Fibroblast of skin of right biceps (primary cell): Measurements from ENCODE around the gene AGAP5.

Experiments used
- DNase-seq: peaks from one replicate; pipeline ENCODE4 v3.0.0-alpha.2; 2013

Gene AGAP5

DNA sequence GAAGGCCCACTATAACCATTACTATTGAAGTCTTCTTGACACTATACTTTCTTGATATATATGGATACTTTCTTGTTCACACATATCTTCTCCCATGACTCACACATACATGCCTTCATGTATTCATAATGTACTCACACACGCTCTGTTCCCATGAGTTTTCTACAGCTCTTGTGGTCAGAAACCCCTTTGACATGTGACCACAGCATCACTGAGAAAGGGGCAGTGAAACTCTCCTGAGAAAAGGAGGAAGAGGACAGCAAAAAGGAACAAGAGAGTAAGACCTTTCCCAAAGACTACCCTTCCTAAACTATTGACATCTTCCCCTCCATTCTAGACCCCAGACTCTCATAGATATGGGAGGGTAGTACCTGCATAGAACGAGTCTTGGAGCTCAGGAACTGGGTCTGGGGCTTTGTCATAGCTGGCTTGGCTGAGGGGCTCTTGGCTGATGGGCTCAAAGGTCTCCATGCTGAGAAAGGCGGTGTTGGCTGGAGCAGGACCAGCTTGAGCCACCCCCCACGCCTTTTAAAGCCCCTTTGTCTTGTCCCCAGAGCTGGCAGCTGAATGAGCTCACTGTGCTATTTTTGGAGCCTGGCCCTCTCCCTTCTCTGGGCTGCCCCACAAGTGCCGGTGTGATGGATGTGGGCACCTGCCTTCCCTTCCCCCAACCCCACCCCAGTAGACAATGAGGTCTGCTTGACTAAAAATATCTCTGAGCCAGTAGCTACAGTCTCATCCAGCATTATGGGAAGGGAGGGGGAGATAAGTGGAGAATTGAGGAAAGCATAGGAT, 47.2 kb downstream of the AGAP5 start:
- peak; percentile 95 for DNase-seq

DNA sequence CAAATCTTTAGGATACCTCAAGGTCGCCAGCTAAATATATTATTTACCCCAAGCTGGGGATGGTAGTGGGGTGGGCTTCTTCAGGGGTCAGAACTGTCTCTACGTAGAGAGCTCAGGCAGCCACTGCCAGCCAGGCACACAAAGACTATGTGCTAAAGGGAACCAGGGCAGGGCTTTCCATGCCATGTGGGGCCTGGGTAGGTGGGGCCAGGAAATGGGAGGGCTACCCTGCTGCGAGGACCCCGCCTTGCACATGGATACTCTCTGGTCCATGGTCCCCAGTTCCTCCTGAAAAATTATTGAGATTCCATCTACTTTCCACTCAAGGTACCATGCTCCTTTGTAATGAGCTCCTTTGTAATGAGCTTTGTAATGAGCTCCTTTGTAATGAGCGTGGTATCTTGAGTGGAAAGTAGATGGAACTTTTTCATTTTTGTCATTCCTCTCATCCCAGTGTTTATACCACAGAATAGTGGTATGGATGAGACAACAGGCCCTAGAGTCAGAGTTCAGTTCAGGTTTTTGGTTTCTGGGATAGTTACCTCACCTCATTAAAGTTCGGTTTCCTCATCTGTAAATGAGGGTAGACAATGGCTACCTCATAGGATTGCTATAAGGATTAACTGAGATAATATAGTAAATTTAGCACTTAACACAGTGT, 47.9 kb downstream of the AGAP5 start:
- DNase-seq: peak; percentile 78

DNA sequence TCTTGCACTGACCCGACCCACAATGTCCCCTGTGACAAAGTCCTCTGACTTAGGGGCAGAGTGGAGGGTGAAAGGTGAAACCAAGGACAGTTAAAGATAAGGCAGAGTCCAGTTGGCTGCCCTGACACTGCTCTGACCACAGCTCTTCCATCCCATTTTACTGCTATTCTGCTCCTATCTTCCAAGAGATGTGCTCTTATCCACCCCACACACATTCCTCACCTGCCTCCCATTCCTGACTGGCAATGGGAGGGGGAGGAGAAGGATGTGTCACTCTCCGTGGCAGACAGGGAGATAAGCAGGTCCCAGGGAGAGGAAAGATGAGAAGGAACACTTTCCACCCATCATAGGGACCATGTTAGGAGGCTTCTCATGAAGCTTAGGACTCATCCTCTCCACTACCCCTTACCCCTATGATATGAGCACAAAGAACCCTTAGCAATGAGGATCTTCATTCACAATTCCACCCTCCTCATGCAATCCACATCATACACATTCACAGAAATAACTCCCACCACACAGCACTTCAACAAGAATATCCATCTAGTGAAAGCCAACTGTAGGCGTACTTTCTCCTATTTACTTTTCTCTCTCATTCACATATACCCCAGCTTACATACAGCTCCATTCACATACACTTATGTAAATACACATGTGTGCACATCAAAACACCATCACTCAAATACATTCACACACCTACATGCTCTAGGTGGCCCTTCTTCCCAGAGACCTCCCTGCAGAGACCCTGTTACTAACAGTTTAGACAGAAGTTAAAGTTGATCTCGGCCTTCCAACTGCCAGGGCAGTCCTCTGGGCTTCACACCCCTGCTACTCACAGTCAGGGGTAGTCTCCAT, 48.7 kb downstream of the AGAP5 start:
- peak; percentile 69 for DNase-seq

DNA sequence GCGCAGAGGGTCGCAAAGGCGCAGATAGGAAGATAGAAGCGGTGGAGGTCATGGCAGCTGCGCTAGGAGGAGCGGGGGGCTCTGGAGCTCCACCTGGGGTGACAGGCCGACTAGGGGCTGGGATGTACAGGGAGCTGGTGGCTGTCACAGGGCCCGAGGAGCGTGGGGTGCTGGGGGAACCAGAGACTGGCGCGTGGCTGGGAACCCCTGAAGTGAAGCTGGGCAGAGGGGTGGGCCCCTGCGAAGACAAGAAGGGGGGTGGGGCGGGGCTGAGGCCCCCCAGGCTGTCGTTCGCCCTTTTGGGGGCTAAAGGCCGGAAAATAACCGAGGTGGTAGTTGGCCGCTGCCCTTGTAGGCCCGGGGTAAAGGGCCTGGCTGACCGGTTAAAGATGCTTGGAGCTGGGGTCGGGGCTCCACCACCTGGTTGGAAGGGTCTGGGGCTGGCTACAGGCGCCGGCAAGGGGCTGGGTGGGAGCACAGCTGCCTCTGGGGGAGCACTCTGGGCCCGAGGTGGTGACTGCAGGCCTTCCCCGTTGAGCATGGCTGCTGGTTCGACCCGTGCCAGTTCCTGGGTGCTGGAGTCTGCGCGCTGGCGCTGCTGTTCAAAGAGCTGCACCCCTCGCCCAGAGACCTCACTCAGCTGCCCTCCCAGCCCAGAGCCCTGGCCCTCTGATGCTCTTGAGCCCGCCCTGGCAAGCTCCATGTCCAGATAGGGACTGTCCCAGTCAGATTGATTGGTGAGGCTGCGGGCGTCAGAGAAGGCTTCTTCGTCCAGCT, 49.8 kb downstream of the AGAP5 start:
- DNase-seq: no peak

DNA sequence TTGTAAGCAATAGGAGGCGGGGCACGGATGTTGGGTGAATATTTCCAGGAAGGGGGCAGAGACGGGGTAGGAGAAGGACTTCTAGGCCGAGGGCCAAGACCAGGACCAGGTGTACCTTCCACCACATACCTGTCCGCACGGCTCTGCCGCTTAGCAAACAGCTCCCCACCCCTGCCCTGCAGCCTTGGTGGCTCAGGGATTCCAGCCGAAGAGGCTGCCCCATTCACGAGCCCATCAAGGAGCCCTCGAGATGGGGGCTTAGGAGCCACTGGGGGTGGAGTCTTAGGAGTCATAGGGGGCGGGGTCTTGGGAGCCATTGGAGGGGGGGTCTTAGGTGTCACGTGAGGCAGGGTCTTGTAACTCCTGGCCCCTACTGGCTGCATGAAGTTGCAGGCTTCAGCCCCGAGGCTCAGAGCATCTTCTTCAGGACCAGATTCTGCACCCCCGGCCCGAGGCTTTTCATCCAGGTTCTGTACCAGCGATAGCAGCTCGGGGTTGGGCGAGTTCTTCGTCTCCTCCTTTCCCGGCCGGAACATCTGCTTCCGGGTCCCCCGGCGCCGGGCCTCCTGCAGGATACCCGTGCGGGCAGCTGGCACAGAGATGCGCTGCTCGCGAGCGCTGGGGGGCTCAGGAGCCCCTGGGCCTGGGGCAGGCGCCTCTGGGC, 50.6 kb downstream of the AGAP5 start:
- DNase-seq: peak; percentile 55

DNA sequence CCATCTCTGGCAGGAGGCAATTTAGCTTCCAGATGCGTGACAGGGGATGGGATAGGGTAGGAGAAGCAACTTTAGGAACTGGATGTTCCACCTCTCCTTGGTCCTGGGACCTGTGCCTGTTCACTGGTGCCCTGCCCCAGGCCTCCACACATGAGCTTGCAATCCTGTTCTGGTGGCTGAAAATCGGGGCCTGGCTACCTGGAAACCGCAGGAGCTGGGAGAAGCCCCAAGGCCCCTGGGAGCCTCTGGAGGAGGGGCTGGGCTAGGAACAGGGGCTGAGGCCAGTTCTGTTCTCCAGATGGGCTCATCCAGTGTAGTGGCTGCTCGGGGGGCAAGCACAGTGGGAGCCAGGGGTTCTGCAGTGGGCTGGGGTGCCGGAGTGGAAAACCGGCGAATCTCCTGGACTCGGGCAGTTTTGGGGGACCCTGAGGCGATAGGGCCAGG, 51.3 kb downstream of the AGAP5 start:
- no peak for DNase-seq

DNA sequence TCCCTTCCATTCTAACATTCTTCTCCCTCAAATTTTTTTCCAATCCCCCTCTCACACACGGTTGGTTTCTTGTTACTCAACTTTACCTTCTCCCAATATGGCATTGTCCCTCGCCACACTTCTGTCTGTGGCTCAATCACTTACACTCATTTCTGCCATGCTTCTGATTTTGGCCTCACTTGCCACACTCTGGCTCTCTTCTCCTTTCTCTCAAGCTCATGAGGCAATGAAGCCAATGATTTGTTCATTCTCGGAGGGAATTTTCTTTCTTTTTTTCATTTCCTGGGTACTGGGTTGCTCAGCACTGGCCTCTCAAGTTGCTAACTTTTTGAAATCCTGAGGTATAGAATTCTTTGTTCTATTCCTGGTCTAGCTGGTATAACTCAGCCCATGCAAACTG, 52.7 kb downstream of the AGAP5 start:
- no peak for DNase-seq

DNA sequence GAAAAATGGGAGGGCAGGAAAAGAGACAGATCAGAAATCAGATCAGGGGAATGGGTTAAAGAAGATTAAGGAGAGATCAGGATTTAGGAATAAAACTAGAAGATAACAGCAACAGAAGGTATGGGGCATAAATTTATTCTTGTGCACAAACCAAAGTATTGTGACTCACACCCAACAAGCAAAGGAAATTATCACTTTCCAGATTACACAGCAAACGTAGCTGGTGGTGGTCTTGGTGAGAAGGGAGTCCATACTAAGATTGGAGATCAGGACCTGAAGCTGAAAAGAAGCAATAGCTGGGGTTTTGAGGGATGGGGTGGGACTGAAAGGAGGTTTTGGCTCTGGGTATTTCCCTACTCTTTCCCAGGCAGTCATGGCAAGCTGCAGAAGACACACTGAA, 53.1 kb downstream of the AGAP5 start:
- DNase-seq: no peak

DNA sequence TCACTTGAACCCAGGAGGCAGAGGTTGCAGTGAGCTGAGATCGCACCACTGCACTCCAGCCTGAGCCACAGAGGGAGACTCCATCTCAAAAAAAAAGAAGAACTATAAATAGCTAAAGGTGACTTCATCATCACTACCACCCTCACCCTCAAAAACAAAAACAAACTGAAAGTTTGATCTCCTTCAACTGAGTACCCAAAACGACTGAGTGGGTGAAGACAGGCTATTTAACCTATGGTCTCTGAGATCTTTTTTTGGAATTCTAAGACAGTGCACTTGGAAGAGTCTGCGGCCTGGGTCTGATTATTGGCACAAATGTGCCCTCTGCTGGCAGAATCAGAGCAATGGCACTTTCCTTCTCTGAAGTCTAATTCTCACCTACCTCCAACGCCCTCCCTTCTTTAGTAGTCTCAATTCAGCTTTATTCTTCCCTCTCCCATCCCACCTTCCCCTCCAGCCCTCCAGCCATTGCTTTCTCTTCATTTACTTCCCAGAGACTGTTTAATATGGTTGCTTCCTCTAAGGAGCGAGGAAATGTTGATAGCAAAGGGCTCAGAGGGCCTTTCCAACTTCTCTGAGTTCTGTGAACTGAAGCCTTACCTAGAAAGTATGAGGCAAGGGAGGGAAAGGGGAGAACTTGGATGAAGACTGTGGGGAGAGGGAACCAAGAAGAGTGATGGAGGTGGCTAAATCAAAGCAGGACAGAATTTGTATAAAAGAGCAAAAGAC, 53.7 kb downstream of the AGAP5 start:
- DNase-seq: peak; percentile 70

DNA sequence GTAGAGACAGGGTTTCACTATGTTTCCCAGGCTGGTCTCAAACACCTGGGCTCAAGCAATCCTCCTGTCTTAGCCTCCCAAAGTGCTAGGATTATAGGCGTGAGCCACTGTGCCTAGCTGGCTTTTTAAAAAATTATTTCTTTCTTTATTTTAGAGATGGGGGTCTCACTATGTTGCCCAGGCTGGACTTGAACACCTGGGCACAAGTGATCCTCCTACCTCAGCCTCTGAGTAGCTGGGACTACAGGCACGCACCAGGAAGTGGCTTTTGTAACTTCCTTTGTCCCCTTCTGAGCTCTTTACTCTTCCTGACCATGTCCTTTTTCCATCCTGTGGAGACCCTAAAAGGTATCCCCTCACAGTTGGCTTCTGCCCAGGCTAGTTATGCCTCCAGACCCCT, 54.5 kb downstream of the AGAP5 start:
- no peak for DNase-seq

DNA sequence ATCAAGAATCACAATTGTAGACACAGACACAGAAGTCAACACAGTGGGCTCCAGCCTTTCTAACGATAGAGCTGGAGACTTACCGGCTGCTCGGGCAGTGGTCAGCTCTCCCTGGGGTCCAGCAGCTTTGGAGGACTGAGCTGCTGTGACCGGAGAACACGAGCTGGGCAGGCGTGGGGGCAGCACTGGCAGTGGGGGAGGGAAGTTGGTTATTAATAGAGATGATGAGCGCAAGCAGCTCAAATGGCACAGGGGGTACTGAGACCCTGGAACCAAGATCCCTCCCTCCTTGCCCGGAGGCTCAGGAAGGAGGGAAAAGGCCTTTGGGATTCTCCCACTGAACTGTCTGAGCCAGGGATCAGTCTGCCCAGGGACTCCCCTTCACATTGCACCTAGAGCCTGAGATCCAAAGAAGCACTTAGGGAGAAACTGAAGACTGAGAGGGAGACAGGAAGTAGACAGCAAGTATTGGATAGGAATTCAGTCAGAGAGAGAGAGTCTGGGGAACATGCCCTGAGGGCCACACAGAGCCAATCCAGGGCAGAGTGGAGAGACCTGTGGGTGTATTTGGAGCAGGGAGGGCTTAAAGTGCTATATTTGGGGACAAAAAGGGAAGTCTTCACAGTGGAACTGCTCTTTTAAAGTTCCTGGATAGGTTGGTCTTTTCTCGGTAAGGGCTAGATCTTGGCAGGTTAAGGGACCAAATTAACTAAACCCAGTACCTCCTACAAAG, 56.4 kb downstream of the AGAP5 start, which contains the start of gene MYOZ1:
Gene MYOZ1 (minus strand): TSS at position 147 of the 733 bp plus-strand sequence. CDS start 1,457 bp downstream, outside the sequence.
- no peak for DNase-seq

DNA sequence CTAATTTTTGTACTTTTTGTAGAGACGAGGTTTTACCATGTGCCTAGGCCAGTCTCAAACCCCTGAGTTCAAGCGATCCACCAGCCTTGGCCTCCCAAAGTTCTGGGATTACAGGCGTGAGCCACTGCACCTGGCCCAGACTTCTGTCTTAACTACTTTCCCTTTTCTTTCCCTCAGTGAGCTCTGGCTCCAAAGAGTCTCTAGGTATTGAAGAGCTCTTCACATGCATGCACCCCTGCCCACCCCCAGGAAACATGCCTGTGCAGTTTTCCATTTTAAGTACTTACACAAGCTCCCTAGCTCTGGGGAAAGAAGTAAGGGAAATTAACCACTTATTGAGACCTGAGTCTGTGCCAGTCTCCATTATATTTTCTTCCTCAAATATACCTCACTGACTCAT, 58.6 kb downstream of the AGAP5 start:
- no peak for DNase-seq

DNA sequence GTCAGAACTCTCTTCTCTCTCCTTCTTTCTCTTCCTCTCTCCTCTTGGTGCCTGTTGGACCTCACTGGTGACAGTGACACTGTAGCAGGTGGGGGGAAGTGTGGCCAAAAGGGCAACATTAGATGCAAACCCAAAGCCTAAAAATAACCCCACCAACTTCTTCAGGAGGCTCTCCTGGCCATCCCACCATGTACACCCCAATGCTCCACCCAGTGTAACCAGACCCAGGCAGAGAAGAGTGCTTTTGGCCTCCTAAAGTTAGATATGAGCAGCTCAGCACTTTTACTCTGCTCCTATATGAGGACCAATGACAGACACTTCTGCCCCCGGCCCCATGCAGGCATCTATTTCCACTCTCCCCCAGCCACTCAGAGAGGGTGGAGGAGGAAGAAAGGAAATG, 62.1 kb downstream of the AGAP5 start:
- no peak for DNase-seq

DNA sequence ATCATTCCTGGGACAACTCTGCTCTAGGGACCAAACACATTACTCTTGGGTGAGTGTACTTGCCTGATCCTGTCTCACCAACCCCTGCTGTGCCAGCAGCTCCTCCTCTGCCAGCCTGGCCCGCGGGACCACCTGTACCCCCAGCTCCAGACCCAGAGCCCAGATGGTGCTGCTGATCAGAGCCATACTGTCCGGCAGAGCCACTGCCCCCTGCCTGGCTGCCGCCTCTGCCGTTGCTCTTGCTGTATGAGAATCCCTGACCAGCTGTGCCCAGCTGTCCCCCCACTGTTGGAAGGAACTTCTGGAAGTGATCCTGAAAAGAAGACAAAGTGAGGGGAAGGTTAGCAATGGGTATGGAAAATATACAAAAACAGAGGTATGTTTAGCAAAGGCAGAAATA, 63.5 kb downstream of the AGAP5 start:
- DNase-seq: no peak

DNA sequence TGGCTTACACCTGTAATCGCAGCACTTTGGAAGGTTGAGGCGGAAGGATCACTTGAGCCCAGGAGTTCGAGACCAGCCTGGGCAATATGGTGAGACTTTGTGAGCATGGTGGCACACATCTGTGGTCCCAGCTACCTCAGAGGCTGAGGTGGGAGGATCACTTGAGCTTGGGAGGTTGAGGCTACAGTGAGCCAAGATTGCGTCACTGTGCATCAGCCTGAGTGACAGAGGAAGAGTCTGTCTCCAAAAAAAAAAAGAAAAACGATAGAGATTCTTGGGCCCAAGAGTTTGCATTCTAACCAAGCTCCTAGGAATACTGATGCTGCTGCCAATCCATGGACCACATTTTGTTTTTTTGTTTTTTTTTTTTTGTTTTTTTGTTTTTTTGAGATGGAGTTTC, 68.7 kb downstream of the AGAP5 start:
- DNase-seq: no peak

DNA sequence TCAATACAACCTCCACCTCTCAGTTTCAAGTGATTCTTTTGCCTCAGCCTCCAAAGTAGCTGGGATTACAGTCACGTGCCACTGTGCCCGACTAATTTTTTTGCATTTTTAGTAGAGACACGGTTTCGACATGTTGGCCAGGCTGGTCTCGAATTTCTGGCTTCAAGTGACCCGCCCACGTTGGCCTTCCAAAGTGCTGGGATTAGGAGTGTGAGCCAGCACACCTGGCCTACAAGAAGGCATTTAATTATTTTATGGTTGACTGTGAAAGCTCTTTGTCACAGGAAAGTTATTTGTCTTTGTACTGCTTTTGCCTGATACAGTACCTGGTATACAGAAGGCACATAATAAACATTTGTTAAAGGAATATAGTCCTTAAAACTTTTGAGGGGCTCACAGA, 69.5 kb downstream of the AGAP5 start:
- DNase-seq: no peak

DNA sequence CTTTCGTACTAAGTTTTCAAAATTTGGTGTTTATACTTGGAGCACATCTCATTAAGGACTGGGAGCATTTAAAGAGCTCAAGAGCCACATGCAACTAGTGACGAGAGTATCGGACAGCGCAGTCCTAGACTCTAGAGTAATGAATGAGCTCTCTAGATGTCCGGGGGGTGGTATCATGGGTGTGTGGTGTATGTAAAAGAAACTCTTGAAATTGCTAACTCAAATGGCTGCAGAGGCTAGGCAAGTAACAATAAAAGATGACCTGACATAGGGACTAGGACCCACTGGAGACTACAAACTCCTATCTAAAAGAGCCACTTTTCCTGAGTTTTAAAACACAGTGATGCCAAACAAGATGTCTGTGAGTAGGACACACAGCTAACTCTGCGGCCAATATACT, 70.6 kb downstream of the AGAP5 start:
- DNase-seq: no peak

DNA sequence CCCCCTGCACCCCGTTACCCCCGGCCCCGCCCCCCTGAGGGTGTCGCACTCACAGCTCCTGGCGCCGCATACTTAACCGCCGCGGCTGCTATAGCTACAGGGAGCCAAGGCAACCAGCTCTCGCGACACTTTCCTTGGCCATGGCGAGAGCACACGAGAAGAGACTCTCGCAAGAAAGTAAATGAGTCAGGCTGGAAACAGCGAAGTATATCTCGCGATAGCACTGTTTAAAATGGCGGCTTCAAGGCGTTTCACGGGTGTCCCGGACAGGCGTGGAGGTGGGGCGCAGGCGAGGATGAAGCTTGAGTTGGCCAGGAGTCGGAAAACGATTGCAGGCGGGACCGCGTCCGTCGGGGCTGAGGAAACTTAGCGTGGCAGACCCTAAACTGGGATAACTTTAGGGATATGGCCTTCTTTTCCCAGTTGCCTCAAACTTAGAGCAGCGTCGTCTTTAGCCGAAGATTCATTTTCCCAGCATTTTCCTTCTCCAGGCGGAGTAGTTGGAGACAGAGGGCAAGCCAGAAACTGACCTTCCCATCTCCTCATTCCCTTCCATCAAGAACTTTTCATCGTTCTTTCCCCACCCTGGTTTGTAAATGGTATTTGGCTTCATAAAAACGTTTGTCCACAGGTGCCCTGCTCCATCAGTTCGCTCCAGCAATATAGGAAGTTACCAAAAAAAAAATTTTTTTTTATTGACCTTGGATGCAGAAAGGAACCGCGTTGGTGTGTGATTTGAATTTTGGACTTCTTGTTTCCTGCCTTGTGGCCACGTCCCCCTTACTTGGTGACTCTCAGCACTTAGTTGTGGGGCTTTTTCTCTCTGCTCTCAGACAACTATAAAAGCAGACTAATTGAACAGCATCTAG, 71.8 kb downstream of the AGAP5 start:
- DNase-seq: peak; percentile 98
